GM18873 (cell line): ENCODE results near the gene AGMO.

Experiments
- ATAC-seq: cut with Tn5 transposase; IDR thresholded peaks from one replicate; pipeline ENCODE4 v1.9.1; 2021; ENCODE audit warnings: mild to moderate bottlenecking, moderate library complexity, moderate number of reproducible peaks; ENCODE audit not compliant: unreplicated experiment, low FRiP score

Gene AGMO

DNA sequence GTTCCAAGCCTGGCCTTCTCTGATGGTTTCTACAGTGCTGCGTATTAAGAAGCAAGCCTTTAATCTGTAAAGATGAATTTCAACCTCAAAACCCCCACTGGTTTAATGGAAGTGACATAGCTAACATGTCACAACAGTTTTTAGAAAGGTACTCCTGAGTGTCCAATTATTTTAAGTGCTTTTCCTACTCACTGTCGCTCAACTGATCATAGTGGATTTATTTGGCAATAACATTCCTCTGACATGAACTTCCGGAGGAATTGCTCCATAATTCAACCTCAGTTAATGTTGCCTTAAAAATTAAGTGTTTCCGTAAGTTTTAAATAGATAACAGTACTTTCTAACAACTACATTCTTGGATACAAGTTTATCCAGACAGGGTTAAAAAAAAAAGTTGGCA lies 57.5 kb downstream of the AGMO start:
- ATAC-seq, result no peak

DNA sequence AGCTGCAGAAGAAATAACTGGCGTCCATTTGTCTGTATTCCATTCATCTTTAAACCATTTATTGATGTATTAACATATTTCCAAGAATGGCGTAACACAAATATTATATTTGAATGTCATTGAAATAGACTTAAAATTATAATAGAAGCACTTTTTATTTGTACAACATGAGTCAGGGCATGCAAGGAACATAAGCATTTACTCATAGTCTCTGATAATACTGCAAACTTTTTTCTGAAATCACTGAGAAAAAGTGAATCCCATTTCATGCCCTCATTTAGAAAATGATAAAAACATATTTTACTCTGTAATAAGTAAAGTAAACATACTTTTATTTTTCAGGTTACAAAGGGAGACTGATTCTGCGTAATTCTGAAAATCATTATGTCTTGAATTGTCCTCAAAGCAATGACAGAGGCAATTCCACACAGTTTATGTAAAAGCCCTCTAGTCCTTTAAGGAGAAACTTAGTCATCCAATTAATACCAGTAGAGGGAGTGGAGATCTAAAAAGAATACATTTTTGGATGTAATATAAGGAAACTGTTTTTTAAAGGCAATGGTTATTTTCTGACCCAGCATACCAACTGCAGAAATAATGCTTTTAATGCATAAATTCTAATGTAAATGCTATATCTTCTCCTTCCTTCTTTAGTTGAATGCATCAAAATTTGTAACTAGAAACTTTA lies 58.1 kb downstream of the AGMO start:
- ATAC-seq, result no peak

DNA sequence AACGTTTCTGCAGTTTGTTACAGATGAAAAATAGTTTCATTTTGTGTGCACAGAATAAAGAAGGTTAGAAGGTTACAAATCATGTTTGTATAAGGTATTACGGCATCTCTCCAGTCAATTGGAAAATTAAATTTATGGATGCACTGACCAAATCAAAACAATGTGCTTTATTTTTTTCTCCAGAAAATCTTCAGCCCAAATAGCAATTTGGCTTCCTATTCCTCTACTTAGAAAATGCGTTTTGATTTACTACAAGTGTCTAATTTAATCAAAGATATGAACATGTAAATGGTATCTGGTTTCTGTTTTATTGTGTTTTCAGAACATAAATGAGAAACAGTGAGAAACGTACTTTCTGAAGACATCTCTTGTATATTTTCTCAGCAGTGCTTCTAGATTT lies 63.4 kb downstream of the AGMO start:
- ATAC-seq, result no peak

- no peak for ATAC-seq
Measured at GRCh38 chr7:15495170-15495569, 66.6 kb downstream of the AGMO start.

- ATAC-seq, result no peak
Measured at GRCh38 chr7:15494711-15495110, 67.1 kb downstream of the AGMO start.

- ATAC-seq, result no peak
Measured at GRCh38 chr7:15491361-15491760, 70.5 kb downstream of the AGMO start.

GRCh38 chr7:15490291-15490690 lies 71.5 kb downstream of the AGMO start:
- ATAC-seq, result no peak

- no peak for ATAC-seq
Measured at GRCh38 chr7:15489861-15490260, 72.0 kb downstream of the AGMO start.

DNA sequence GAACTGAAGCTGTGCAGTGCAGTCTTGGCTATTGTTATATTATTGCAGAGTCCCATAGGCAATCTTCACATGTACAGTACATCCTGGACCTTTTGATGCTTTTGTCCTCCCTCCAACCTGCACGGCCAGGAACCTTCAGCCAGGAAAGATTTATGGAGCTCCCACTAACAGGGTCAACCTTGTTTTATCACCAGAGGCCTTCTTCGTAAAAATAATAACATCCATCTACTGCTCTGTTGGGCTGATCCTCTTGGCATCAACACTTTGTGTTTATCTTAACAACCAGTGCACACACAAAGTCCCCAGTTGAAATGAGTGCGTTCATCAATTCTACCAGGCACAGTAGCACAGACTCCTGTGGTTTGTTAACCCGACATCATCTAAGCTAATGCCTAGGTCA lies 72.4 kb downstream of the AGMO start:
- ATAC-seq, result no peak

- no peak for ATAC-seq
Measured at GRCh38 chr7:15488401-15488800, 73.4 kb downstream of the AGMO start.

GRCh38 chr7:15487896-15488295 lies 73.9 kb downstream of the AGMO start:
- no peak for ATAC-seq

DNA sequence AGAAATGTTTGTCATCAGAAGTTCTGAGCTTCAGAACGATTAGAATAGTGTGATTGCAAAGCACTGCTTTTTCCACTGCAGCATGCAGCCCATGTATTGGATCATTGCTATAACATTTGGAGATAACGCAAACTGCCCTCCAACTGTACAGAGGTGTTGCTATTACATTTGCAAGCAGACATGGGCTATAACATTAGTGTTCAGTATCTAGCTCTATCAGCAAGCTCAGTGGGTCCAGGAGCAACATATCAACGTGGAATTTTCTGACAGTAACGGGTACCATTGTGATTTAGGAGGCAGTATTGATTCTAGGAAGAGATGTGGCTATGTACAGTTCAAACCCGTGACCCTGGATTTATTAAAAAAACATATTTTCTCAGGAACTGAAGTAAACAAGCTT lies 75.8 kb downstream of the AGMO start:
- ATAC-seq, result no peak

DNA sequence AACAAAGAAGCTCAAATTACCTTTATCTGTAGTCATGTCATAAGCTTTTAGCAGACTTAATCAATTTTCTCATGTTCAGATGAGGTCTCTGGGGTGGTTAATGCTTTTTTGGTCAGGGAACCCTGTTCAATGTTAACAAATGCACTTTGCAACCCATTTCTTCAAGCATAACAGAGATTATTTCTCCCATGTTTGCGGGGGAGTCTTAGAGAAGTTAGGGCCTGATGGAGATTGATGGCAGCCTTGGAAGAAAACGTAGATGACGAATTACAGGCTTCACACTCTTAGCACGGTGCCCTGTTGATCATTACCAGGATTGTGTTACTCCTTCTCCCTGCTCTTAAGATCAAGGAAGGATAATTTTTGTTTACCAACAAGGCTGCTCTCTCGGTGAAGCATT lies 76.4 kb downstream of the AGMO start:
- no peak for ATAC-seq

GRCh38 chr7:15481132-15481531 lies 80.7 kb downstream of the AGMO start:
- ATAC-seq, result no peak

- no peak for ATAC-seq
Measured at GRCh38 chr7:15478401-15478800, 83.4 kb downstream of the AGMO start.

GRCh38 chr7:15476531-15476918 lies 85.3 kb downstream of the AGMO start:
- ATAC-seq, result no peak

GRCh38 chr7:15475808-15476530 lies 85.8 kb downstream of the AGMO start:
- no peak for ATAC-seq

DNA sequence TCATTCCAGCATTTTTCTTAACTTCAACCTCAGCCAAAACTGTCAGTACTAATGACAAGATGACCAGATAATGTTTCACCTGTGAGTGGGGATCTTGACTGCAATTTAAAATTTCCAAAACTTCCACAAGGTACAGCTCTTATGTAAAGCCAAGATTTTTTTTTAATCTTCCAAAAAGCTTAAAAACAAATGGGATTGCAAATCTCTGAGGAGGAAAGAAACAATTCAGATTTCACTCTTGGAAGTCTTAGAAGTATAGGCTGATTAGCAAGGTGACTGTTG lies 90.2 kb downstream of the AGMO start:
- no peak for ATAC-seq

GRCh38 chr7:15470825-15471668 lies 90.8 kb downstream of the AGMO start:
- ATAC-seq, result no peak

DNA sequence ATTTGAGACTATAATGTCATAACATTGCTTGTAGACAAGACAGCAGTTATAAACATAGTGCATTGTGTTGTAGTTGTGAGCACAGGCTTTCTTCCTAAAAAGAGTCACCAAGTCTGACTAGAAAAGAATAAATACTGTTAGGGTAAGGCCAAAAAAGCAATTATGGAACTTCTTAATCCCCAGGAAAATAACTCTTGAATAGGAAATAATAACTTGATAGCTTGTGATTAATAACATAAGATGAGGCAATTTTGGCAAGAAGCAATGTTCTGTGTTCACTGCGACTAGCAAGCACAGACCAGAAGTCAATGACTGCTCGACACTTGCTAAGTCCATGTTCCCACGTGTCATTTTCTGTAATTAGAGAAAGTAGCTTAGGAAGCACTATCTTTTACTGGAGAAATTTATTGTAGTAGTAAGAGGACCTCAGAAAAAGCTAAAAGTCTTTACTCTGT lies 97.1 kb downstream of the AGMO start:
- no peak for ATAC-seq

- ATAC-seq, result no peak
Measured at GRCh38 chr7:15463801-15464666, 97.8 kb downstream of the AGMO start.
